ENCODE results near the gene SMIM38.

DNA sequence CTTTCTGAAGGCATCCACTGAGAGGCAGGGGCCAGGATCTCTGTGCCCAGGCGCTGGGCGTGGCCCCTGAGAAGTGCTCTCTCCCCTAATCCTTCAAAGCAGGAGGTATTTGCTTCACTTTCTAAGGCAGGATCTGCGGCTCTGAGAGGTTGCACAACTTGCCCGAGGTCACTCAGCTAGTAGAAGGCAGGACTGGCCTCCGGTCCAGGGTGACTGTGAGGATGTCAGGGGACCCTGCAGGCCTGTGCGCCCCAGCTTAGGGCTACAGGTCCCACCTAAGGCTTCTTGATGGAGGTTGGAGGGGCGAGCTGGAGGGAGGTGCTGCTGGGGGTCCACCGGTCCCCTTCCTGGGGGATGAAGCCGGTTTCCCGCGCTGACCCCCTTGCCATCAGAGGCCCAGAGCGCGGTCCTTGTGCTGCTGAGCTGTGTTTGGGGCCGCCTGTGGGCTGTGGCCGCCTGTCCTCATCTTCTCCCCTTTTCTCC is 979 bp downstream of the SMIM38 start:
- TF ChIP-seq CTCF (IDR thresholded peaks at IDR 0.05) (no peak), POLR2A (IDR thresholded peaks at IDR 0.05) (no peak)

All from lower leg skin (tissue), 3 donors.